Psoas muscle (tissue), 8 donors: ENCODE data around the gene DUSP7. TPM values are rescaled to one million over a fixed set of nuclear protein-coding genes. Genes with fewer than 3 reads are reported as not detected.

ENCODE experiments used
- ATAC-seq, 4 donors: fragments of 200-7000 bp; cut with Tn5 transposase; one replicate each; pipeline ENCODE4 v1.9.1; 2020; ENCODE audit warnings: moderate library complexity in 3 of 4, mild to moderate bottlenecking in 2 of 4
- DNase-seq, 2 donors: peaks; one replicate each; pipeline ENCODE4 v3.0.0-alpha.2; 2020
- H3K27ac ChIP-seq: fragments of 200-600 bp; one replicate; pipeline ENCODE4 v1.8.0; 2022
- H3K27me3 ChIP-seq, 3 donors: fragments of 200-600 bp in 1 of 3; one replicate each; pipeline versions ENCODE4 v1.6.1 to v1.8.0; 2013 to 2022; ENCODE audit warnings: low read length in 2 of 3, mild to moderate bottlenecking in 2 of 3, moderate library complexity in 1 of 3; ENCODE audit not compliant: insufficient read depth in 3 of 3
- H3K36me3 ChIP-seq, 2 donors: fragments of 200-600 bp in 1 of 2; one replicate each; pipeline versions ENCODE4 v1.6.1 to v1.8.0; 2013 to 2022; ENCODE audit warnings: low read depth in 1 of 2, mild to moderate bottlenecking in 1 of 2, moderate library complexity in 1 of 2; ENCODE audit not compliant: insufficient read depth in 1 of 2
- H3K4me1 ChIP-seq: fragments of 200-600 bp; one replicate; pipeline ENCODE4 v1.8.0; 2022
- H3K4me3 ChIP-seq: fragments of 200-600 bp; one replicate; pipeline ENCODE4 v1.8.0; 2022; ENCODE audit warnings: mild to moderate bottlenecking
- H3K9me3 ChIP-seq: fragments of 200-600 bp; one replicate; pipeline ENCODE4 v1.8.0; 2022
- CTCF ChIP-seq: fragments of 200-600 bp; IDR thresholded peaks from one replicate; pipeline ENCODE4 v1.8.0; 2022; ENCODE audit warnings: antibody characterized with exemption
- whole genome bisulfite sequencing, 3 donors: extraction: QIAGEN DNeasy Blood & Tissue Kit; methylation state at CpG; one replicate each; pipeline versions ENCODE4 v1.1.6 to v1.1.7; 2013; 5-methylcytosine and 5-hydroxymethylcytosine counted together
- intact Hi-C, 2 donors: fragments of 100-400 bp; cut with DNase I; formaldehyde crosslinking; loops; one replicate each; pipeline versions ENCODE4 v1.11.0 to v1.14.2; 2022
- polyA plus RNA-seq, 3 donors: library from polyadenylated mRNA; stranded (reverse); fragments of 200-250 nt; gene quantifications; one replicate each; pipeline ENCODE4 v1.2.3, GENCODE V29; 2013
- total RNA-seq, 4 donors: library from RNA; stranded (reverse); fragmentation: NEBNext Ultra II Directional in 2 of 4; extraction: Animal tissue kit (Norgen Biotek cat#: 25700) in 2 of 4; gene quantifications; one replicate each; pipeline versions ENCODE4 v1.2.1 to v1.2.4, GENCODE V29; 2021 to 2023
- donor health status: healthy with polysubstance abuse.
- donor health status: DM: no; HTN: no; CAD: no; lungs with moderate emphysema.
- donor health status: Bipolar disorder and iron deficiency.
- donor health status: healthy.
- donor health status: DM: yes; HTN: yes; CAD: no.
- donor health status: DM: no; HTN: no; CAD: no.
- donor health status: DM: no; HTN: no; CAD: no.
- donor health status: DM: yes; HTN: yes; CAD: no.

The DUSP7 gene
- total and polyA plus RNA-seq, 7 donors = 7.4 to 31.9 (median 15.7) TPM

DNA sequence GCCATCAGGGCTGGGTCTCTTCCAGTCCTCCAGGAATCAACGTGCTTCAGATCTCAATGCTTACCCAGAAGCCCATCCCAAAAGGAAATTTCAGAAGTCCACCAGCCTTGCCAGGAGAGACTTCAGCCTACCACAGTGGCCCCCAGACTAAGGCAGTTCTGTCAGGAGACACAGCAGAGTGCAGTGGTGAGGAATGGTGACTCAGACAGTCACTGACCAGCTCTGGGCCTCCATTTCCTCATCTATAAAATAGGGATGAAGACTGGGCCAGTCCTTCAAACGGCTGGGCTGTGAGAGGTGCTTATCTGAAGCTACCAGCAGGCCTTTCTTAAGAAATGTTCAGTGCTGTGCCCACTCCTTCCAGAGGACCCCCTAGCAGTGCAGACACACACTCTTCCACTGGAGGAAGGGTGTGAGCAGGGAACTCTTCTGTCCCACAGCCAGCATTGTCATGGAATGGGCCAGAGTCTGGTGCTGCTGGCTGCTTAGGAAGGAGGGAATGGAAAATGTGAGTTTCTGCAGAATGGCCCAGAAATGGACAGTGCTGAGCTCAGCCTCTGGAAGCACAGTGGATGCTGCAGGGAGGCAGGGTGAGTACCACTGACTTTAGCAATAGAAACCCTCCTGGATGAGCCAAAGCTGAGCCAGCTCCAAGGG is 41.6 kb upstream of the DUSP7 start:
- WGBS, 3 donors = 86 to 88% (median 87%) methylated on average over 2 of the region's 2 CpGs
- no peak overlapping the region for H3K4me3 ChIP-seq
- H3K36me3 ChIP-seq = no peaks in the 10 kb centered on the region
- ATAC-seq (no peak), DNase-seq (peak in 1 of 2 donors; percentile 31)
- H3K9me3 ChIP-seq = peaks cover 10% of the 10 kb centered on the region
- no peaks in the 10 kb centered on the region for H3K27me3 ChIP-seq
- no peak for TF ChIP-seq CTCF
- intact Hi-C loops = no loop called here
- H3K27ac ChIP-seq = no peak overlapping the region
- H3K4me1 ChIP-seq = no peaks in the 10 kb centered on the region

DNA sequence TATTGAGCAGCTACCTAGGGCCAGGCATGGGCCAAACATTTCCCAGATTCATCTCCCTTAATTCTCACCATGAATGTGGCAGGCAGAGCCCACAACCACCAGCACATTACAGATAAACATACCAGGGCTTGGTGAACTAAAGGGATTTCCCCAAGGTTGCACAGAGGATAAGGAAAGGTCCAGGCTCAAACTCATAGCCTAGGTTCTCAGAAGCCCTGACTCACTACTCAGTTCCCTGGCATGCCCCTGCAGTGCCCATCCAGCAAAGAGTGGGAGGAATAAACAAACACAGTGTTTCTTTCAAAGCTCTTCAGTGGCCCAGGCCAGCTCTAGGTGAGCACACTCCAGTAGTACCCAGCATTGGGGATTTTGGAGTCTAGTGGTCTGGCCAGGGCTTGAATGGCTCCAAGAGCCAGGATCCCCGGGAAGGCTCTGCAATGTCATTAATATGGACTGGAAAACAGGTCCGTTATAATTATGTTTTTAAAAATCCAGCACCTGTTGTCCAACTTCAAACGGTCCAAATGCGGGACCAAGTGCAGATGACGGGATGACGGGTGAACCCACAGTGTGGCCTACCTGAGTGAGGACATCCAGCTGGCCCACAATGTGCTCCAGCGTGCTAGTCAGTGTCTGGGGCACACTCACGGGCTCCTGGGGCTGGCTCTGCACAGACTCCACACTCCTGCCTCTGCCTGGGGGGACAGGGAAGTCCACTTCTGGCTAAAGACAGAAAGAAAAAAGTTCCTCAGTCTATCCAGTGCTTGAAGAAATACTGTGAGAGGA is 39.8 kb upstream of the DUSP7 start:
- ATAC-seq (no peak), DNase-seq (peak in 1 of 2 donors; percentile 3)
- Histone ChIP-seq H3K36me3 (no peaks in the 10 kb centered on the region), H3K4me3 (no peak overlapping the region), H3K27ac (no peak overlapping the region), H3K4me1 (no peaks in the 10 kb centered on the region), H3K27me3 (no peaks in the 10 kb centered on the region), H3K9me3 (peaks cover 5% of the 10 kb centered on the region)
- no peak for TF ChIP-seq CTCF
- intact Hi-C loops = no loop called here
- WGBS, 3 donors = 85 to 88% (median 87%) methylated on average over 8 of the region's 8 CpGs

- DNase-seq (peak in 1 of 2 donors; percentile 35), ATAC-seq (no peak)
- H3K36me3 ChIP-seq = no peaks in the 10 kb centered on the region
- no peaks in the 10 kb centered on the region for H3K9me3 ChIP-seq
- no peak overlapping the region for H3K4me3 ChIP-seq
- intact Hi-C loops = no loop called here
- TF ChIP-seq CTCF = no peak
- peaks cover 10% of the 10 kb centered on the region for H3K4me1 ChIP-seq
- no peak overlapping the region for H3K27ac ChIP-seq
- H3K27me3 ChIP-seq = no peaks in the 10 kb centered on the region
- 88 to 94% (median 89%) methylated on average over 11 of the region's 11 CpGs for WGBS, 3 donors
Observed at GRCh38 chr3:52094571-52095485, 38.5 kb upstream of the DUSP7 start.

GRCh38 chr3:52093756-52094545 is 37.6 kb upstream of the DUSP7 start:
- WGBS, 3 donors = 88 to 96% (median 92%) methylated on average over 7 of the region's 7 CpGs
- Histone ChIP-seq H3K27me3 (no peaks in the 10 kb centered on the region), H3K4me1 (peaks cover 17% of the 10 kb centered on the region), H3K27ac (no peak overlapping the region), H3K36me3 (no peaks in the 10 kb centered on the region), H3K4me3 (no peak overlapping the region), H3K9me3 (no peaks in the 10 kb centered on the region)
- DNase-seq (peak in 1 of 2 donors; percentile 8), ATAC-seq (no peak)
- intact Hi-C loops = no loop called here
- no peak for TF ChIP-seq CTCF
